Activated gamma-delta T cell (primary cell): ENCODE results near the gene SULT1A1.
"Not testable (repeated sequence)": the region's sequence is repeated elsewhere in the genome, so short reads cannot be mapped to it uniquely, and the experiment has no call there.

Experiments
- DNase-seq: peaks from one replicate; lab custom pipeline; 2025; lab: John Stamatoyannopoulos, UW

Gene SULT1A1

DNA sequence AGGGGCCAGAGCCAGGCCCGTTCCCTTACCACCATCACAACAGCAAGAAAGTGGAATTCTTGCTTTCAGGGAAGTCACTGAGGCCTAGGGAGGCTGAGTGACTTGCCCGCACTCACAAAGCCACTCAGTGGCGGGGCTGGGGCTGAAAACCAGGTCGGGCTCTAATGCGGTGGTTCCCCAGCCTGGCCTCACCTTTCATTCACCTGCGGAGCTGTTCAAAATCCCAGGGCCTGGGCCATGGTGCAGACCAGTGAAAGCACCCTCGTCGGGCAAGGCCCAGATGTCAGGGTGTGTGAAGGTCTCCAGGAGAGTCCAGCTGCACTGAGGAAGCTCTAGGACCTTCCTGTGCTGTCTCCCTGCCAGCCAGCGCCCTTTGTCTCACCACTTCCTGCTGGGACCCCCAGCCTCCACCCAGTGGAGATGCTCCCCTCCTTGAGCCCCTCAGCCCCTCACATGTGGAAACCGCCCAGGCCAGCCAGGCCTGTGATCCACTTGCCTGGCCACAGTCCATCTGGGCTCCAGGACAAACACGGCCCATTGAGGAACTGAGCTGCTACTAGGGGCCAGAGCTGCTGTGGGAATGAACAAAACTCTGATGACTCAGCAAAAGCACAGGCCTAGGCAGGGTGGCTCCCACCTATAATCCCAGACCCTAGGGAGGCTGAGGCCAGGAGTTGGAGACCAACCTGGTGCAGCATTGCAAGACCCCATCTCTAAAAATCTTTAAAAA, 812 bp downstream of the SULT1A1 start:
- DNase-seq: not testable (repeated sequence)

DNA sequence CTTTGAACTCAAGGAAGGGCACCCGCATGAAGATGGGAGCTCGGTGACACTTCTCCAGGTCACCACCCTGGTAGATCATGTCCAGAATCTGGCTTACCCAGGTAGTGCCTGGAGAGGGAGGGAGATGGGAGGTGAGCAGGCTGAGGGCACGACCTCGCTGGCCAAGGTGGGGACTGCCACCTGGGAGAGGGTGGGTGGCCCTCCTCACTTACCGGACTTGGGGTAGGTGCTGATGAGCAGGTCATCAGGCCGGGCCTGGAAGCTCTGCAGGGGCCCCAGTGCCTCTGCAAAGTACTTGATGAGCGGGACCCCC, 1.4 kb downstream of the SULT1A1 start:
- DNase-seq: not testable (repeated sequence)

DNA sequence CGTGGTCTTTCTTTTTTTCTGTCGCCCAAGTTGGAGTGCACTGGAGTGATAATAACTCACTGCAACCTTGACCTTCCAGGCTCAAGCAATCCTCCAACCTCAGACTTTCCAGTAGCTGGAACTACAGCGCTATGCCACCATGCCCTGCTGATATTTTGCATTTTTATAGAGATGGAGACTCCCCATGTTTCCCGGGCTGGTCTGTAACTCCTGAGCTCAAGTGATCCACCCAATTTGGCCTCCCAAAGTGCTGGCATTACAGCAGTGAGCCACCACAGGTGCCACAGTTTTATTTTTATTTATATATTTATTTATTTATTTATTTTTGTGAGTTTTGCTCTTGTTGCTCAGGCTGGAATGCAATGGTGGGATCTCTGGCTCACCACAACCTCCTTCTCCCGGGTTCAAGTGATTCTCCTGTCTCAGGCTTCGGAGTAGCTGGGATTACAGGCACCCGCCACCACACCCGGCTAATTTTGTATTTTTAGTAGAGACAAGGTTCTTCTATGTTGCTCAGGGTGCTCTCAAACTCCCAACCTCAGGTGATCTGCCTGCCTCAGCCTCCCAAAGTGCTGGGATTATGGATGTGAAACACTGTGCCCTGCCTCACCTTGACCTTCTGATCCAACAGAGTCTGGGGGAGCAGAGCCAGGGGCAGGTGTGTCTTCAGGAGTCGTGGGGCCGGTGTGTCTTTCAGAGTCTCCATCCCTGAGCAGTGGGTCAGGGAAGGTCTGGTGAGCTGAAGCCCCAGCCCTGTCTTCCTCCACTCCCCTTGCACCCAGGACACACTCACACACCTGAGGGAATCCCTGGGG, 2.0 kb downstream of the SULT1A1 start:
- not testable (repeated sequence) for DNase-seq

DNA sequence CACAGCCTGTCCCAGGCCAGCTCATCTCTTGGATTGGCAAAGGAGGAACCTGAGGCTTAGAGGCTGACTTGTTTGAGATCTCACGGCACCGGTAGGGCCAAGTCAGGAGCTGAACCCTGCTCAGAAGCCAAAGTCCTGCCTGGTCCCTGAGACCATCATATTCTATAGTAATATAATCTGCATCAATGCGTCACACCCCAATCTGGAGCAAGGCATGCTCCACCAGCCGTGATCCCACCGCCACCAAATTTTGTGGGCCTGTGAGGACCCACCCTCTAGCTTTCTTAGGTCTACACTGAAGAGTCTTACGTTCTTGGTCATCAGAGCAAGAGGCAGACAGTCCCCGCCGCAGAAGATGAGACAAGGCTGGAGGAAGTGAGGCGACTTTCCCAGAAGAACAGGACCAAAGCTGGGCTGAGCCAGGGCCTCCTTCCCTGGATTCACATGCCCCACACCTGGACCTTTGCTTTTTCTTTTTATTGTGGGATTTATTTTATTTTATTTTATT, 2.7 kb downstream of the SULT1A1 start:
- DNase-seq: no peak

DNA sequence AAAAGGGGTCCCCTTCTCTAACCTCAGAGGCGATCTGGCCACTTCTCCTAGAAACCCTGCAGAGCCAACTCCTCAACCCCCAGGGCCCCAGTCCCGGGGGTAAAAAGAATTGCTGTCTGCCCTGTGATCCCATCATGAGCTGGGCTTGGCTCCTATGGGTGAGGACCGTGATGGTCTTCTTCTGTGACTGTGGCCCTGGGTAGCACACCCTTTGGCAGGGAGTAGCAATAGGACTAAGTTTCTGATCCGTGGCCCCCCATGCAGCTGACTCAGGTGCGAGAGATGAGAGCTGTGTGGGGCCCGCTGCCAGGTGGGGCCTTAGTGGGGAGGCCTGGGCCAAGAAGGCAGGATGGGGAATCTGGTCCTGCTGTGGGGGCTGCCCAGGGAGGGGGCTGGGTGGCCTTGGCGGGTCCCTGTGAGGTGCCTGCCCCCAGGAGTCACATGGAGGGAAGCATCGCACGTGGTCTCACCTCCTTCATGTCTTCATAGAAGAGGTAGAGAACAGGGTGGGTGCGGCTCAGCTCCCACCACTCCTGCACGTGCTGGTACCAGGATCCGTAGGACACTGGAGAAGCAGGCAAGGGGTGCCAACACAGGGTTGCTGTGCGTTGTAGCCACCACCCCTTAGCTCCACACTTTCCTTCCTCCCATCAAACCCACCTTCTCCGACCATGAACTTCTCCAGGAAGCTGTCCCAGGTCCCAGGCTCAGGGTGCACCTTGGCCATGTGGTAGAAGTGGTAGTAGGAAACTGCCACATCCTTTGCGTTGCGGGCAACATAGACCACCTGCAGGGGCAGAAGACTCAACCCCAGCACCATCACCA, 3.3 kb downstream of the SULT1A1 start:
- DNase-seq: no peak

DNA sequence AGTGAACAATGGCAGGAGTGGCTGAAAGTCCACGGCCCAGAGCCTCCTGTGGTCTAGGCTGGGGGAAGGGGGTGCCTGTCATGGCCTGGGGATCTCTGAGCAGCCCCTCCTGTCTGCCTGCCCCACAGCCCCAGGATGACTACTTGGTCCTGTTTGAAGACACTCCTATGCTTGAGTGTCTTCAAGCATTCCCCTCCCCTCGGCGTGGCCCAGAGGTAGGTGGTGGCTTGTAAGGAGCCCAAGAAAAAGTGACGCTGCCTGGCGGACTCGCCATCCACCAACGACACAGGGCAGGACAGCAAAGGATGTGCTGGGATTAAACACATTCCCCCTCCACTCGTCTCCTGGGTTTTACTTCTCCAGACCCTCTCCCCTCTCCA, 5.7 kb downstream of the SULT1A1 start:
- DNase-seq: no peak

DNA sequence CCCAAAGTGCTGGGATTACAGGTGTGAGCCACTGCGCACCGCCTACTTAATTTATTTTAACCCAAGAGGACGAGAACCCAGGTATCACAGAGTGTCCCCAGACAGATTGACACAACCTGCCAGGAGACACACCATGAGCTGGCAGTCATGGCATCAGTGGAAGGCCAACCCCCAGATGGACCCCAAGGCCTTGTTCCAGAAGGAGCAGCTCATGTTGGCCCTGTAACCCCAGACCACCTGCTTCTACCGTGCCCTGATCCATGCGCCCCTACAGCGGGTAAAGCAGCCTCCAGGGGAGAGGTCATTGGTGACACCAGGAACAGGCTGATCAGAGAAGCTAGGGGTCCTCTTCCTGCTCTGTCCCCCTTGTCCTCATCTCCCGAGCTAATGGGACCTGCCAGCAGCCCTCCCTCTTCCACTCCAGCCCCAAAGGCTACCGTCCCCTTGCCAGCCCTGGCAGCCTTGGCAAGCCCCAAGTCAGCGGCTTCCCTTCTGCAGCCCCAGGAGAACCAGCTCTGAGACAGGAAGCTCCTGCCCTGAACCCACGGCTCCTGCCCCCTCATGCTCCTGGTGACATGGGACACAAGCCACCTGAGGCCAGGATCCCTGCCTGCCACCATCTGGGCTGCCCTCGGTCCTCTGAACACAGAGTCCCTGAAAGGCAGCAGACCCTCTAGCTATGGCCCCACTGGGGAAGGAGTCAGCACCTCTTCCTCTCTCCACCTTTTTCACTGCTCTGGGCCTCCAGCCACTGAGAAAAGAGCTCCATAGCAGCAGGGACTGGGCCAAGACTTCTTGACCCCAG, 6.3 kb downstream of the SULT1A1 start:
- no peak for DNase-seq

DNA sequence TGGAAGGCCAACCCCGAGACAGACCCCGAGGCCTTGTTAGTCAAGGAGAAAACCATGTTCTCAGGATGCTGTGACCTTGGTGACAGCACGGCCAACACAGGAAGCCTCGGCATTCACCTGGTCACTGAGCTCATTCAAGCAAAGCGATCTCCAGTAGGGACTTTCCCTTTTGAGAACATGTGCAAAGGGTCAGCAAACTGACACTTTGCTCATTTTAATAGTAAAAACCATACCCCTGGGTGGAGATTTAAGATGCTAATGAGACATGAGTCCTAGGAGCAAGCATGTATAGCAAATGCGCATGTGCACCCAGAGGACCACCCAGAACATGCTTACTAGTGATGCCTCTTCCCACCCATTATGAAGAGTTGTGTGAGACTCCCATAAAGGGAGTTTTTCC, 7.3 kb downstream of the SULT1A1 start:
- no peak for DNase-seq

DNA sequence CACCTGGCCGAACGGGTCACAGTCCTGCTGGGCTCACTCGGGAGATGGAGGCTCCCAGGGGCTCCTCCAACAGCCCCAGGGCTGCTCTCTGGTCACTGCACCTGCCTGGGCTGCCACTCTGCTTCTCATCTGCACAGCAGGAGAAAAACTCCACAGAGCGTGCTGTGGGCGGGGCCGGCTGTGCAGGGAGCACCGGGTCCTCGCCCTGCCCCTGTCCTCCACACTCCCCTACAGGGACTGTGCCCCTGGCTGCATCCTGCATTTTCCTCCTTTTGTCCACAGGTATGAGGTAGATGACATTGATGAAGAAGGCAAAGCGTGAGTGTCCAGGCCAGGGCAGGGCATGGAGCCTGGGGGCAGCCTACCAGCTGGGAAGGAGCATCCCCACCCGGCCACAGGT, 7.8 kb downstream of the SULT1A1 start:
- DNase-seq: not testable (repeated sequence)

DNA sequence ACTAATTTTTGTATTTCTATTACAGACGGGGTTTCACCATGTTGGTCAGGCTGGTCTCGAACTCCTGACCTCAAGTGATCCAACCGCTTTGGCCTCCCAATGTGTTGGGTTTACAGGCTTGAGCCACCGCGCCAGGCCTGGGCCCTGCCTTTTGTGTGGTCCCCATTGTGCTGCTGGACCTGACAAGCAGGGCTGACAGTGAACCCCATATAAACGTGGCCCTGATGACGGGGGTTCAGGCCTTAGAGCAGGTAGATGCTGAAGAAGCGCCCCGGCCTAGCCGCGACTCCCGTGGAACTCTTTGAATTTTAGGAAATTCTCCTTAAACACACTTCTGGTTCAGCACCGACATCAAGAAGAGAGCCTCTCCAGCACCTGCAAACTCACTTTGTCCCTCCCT, 8.3 kb downstream of the SULT1A1 start:
- DNase-seq: not testable (repeated sequence)

DNA sequence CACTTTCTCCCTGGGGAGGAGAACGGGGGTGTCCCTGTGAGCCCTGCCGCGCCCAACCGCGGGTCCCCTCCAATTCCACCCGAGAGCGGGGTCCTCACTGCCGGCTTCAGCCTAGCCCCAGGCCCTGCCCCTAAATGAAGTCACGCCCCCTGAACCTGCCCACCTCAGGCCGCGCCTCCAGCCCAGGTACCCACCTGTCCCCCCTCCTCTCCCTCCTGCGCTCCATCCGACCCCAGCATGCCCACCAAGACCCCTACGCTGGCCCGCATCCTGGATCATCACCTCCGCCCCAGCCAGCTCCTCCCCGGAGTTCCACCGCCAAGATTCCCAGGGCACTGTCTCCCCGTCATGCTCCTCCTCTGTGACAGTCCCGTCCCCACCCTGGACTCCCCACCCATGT, 8.9 kb downstream of the SULT1A1 start:
- DNase-seq: not testable (repeated sequence)

DNA sequence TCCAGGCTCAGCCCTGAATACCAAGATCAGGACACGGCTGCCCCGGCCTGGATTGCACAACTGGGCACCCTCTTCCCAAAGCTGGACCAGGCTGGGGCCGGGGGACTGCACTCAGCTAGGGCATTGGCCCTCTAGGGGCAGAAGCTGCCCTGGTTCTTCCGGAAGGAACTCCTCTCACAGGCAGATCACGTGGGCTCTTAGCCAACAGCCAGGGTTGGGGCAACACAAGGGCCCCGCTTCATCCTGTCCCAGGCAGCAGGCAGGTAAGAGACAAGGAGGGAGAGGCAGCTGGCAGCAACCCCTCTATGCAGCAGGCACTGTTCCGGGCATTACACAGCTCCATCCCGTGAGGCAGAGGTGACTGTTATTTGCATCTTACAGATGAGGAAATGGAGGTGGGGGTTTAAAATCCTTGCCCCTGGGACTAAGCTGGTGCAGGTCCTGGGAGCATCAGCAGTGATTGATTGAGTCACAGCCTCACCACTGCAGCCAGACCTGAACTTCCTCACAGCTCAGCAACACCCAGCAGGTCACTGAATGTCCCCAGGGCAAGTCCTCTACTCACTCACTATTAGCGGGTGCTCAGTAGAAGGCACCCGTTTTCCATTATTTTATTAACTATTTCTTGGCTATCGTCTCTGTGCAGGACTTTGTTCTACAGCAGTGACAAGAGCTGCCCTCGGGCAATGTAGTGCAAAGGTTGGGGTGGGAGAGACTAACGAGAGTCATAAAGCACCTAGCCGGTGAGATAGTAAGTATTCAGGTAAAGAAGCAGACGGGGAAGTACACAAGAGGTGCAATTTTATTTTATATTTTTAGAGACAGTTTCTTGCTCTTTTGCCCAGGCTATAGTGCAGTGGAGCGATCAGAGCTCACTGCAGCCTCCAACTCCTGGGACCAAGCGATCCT, 10.2 kb downstream of the SULT1A1 start:
- not testable (repeated sequence) for DNase-seq

DNA sequence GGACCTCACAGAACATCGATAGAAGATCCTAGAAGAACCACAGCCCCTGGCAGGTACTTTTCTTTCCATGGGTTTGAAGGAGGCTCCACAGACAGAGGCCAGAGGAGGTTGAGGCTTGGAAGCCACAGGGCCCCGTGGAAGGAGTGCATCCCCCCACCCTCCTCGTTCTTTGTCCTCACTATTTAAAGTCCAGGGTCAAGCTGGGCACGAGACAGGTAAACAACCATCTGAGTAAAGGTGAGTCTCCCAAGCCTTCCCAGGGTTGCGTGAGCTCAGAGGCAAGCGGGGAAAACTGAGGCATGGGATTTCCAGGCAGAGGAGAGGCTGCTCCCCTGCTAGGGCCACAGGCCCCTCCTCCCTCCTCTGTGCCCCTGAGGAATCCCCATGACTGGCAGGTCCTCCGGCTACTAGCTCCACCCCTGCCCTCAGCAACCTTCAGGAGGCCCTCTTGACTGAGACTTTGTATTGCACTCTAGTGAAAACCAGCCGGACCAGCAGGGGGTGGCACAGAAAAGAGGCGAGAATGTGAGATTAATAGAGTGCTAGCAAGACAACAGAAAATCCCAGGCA, 12.1 kb downstream of the SULT1A1 start:
- no peak for DNase-seq

DNA sequence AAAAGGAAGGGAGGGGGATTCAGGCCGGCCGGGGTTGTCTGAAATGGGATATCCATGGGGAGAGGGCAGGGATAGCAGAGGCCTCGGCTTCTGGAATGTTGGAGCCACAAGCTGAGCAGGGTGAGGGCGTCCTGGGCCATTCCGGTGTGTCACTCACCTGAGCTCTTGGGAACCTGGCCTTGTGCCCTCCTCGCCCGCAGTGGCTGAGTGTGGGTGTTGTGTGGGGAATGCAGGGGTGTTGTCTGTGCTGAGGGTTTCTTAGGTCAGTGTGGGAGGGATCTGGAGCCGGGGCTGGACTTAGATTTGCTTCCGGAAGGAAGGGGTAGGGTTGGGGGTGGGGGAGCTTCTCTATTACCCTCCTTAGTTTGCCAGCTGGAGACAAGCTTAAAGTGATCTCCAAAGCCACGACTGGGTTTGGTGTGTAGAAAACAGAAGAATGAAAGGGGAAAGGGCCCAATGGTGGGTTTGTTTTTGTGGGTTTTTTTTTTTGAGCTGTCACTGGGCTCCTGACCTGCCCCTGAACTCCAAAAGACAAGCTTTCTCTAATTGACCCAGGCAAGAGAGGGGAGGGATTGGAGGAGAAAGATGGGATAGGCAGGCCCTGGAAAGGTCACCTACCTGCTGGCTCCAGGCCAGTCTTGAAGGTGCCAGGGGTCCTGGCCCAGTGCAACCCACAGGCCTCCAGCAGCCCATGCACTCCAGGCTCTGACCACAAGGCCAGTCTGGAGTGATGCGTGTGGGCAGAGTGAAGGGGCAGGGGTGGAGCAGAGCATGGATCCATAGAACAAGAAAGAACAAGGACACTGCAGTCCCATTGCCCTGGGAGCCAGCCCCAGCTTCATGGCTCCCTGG, 12.8 kb downstream of the SULT1A1 start, which contains the start of gene SULT1A2:
SULT1A2 (minus strand) TSS at position 211 of the 852 bp plus-strand sequence. CDS start 1,120 bp downstream, outside the sequence.
- no peak for DNase-seq

DNA sequence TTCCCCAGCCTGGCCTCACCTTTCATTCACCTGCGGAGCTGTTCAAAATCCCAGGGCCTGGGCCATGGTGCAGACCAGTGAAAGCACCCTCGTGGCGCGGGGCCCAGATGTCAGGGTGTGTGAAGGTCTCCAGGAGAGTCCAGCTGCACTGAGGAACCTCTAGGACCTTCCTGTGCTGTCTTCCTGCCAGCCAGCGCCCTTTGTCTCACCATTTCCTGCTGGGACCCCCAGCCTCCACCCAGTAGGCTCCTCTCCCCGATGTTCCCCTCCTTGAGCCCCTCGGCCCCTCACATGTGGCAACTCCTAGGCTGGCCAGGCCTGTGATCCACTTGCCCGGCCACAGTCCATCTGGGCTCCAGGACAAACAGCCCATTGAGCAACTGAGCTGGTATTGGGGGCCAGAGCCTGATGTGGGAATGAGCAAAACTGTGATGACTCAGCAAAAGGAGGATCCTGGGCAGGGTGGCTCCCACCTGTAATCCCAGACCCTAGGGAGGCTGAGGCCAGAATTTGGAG, 13.7 kb downstream of the SULT1A1 start:
- DNase-seq: no peak

DNA sequence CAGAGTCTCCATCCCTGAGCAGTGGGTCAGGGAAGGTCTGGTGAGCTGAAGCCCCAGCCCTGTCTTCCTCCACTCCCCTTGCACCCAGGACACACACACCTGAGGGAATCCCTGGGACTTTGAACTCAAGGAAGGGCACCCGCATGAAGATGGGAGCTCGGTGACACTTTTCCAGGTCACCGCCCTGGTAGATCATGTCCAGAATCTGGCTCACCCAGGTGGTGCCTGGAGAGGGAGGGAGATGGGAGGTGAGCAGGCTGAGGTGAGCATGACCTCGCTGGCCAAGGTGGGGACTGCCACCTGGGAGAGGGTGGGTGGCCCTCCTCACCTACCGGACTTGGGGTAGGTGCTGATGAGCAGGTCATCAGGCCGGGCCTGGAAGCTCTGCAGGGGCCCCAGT, 14.4 kb downstream of the SULT1A1 start:
- DNase-seq: not testable (repeated sequence)

DNA sequence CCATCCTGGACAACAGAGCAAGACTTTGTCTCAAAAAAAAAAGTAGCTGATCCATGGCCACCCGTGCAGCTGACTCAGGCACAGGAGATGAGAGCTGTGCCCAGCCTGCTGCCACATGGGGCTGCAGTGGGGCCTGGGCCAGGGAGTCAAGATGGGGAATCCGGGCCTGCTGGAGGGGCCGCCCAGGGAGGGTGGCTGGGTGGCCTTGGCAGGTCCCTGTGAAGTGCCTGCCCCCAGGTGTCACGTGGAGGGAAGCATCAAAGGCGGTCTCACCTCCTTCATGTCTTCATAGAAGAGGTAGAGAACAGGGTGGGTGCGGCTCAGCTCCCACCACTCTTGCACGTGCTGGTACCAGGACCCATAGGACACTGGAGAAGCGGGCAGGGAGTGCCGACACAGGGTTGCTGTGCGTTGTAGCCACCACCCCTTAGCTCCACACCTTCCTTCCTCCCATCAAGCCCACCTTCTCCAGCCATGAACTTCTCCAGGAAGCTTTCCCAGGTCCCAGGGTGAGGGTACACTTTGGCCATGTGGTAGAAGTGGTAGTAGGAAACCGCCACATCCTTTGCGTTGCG, 16.8 kb downstream of the SULT1A1 start:
- DNase-seq: no peak

DNA sequence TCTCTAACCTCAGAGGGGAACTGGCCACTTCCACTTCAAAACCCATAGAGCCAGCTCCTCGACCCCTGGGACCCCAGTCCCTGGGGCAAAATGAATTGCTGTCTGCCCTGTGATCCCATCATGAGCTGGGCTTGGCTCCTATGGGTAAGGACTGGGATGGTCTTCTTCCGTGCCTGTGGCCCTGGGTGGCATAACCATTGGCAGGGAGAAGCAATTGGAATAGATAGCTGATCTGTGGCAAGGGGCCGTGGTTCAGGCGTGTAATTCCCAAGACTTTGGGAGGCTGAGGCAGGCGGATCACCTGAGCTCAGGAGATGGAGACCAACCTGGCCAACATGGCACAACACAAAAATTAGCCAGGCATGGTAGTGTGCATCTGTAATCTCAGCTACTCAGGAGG, 17.3 kb downstream of the SULT1A1 start:
- DNase-seq: no peak
